Spleen (tissue), 11 donors: ENCODE measurements around the gene MBD5. TPM values are rescaled to one million over a fixed set of nuclear protein-coding genes. Genes with fewer than 3 reads are reported as not detected.

Experiments used
- DNase-seq: peaks from one replicate; pipeline ENCODE4 v3.0.0-alpha.2; 2020
- H3K27ac ChIP-seq, 8 donors: fragments of 200-600 bp; sonication (generic) in 7 of 8; 1 replicate in 4 of 8; 2 replicates in 4 of 8; pipeline versions ENCODE4 v1.5.0 to v1.8.0; 2016 to 2021; ENCODE audit warnings: inconsistent platforms in 4 of 8, mild to moderate bottlenecking in 4 of 8, moderate library complexity in 1 of 8
- H3K27me3 ChIP-seq, 7 donors: fragments of 200-600 bp; sonication (generic) in 6 of 7; replicated peaks in 1 of 7; 1 replicate in 4 of 7; 2 replicates in 3 of 7; pipeline versions ENCODE4 v1.5.0 to v1.8.0; 2016 to 2021; ENCODE audit warnings: inconsistent platforms in 3 of 7, mild to moderate bottlenecking in 1 of 7
- H3K36me3 ChIP-seq, 6 donors: fragments of 200-600 bp; sonication (generic) in 5 of 6; 1 replicate in 4 of 6; 2 replicates in 2 of 6; pipeline versions ENCODE4 v1.5.0 to v1.8.0; 2016 to 2021; ENCODE audit warnings: inconsistent platforms in 2 of 6
- H3K4me1 ChIP-seq, 6 donors: fragments of 200-600 bp; sonication (generic) in 5 of 6; 1 replicate in 3 of 6; 2 replicates in 3 of 6; pipeline versions ENCODE4 v1.5.0 to v1.8.0; 2016 to 2021; ENCODE audit warnings: inconsistent platforms in 3 of 6
- H3K4me3 ChIP-seq, 8 donors: fragments of 200-600 bp; sonication (generic) in 7 of 8; 1 replicate in 4 of 8; 2 replicates in 4 of 8; pipeline versions ENCODE4 v1.5.0 to v1.8.0; 2016 to 2021; ENCODE audit warnings: inconsistent platforms in 4 of 8, mild to moderate bottlenecking in 4 of 8, moderate library complexity in 2 of 8
- H3K9me3 ChIP-seq, 8 donors: fragments of 200-600 bp; sonication (generic) in 7 of 8; 1 replicate in 4 of 8; 2 replicates in 4 of 8; pipeline versions ENCODE4 v1.5.0 to v1.8.0; 2016 to 2021; ENCODE audit warnings: inconsistent platforms in 4 of 8
- POLR2A ChIP-seq, 3 donors: fragments of 450-650 bp; IDR thresholded peaks; one replicate each; pipeline ENCODE4 v1.5.1; 2017; ENCODE audit warnings: antibody characterized with exemption in 3 of 3, mild to moderate bottlenecking in 1 of 3
- POLR2AphosphoS5 ChIP-seq, 3 donors: sonication (generic); formaldehyde crosslinking; IDR thresholded peaks; one replicate each; pipeline ENCODE4 v1.5.1; 2017; ENCODE audit warnings: antibody characterized with exemption in 3 of 3
- WGBS, 5 donors: extraction: QIAGEN DNeasy Blood & Tissue Kit in 3 of 5; methylation state at CpG; one replicate each; pipeline versions ENCODE4 v1.1.5 to v1.1.7; 2013 to 2018; 5-methylcytosine and 5-hydroxymethylcytosine counted together
- intact Hi-C: fragments of 100-400 bp; cut with DNase I; formaldehyde crosslinking; loops from one replicate; pipeline ENCODE4 v1.15.0; 2023; ENCODE audit warnings: low total_unique reads
- polyA plus RNA-seq, 3 donors: library from polyadenylated mRNA; stranded (reverse); fragments of 200-250 nt; gene quantifications; one replicate each; pipeline ENCODE4 v1.2.1, GENCODE V29; 2013
- total RNA-seq, 7 donors: library from RNA; depleted of rRNA in 3 of 7; stranded (reverse); fragments of >200 nt in 3 of 7; fragmentation: NEBNext Ultra II Directional in 4 of 7; extraction: Animal tissue kit (Norgen Biotek cat#: 25700) in 4 of 7; gene quantifications; one replicate each; pipeline versions ENCODE4 v1.1.0 to v1.2.1, GENCODE V29; 2016 to 2021
- TF ChIP-seq, protein P1 (sequence below), 11 experiments: fragments of 200-600 bp in 7 of 11; fragments of 450-650 bp in 4 of 11; sonication (generic) in 4 of 11; IDR thresholded peaks in 8 of 11; conservative IDR thresholded peaks in 3 of 11; 1 replicate in 7 of 11; 2 replicates in 4 of 11; pipeline versions ENCODE4 v1.4.0 to v1.8.0; 2016 to 2021; ENCODE audit warnings: antibody characterized with exemption in 11 of 11, inconsistent platforms in 4 of 11, mild to moderate bottlenecking in 1 of 11
- donor health status: healthy with polysubstance abuse.
- donor health status: DM: no; HTN: no; CAD: no; lungs with moderate emphysema.
- donor health status: DM: no; HTN: no; CAD: no.
- donor health status: Bipolar disorder and iron deficiency.
- donor health status: healthy.
- donor health status: DM: no; HTN: no; CAD: no.
- donor health status: DM: yes; HTN: yes; CAD: no.

MBD5 gene
- total and polyA plus RNA-seq, 10 donors = 5.7 to 84.5 (median 60.0) TPM

DNA sequence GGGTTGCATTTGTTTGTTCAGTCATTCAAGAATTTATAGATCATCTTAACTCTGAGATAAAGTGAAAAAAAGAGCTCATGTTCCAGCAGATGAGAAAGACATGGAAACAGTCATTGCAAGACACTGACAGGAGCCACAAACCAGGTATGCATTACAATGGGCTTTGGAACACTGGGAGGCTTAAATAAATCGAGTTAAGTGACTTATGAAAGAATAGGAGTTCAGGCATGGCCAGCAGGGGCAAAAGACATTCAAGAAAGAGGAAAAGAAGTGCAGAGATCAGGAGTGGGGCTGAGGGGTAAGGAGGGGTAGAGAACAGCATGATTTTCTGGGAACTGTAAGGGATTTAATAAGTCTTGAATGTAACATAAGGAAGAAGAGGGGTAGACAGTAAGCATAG lies 502.4 kb downstream of the MBD5 start:
- no peak for DNase-seq
- H3K36me3 ChIP-seq = peaks cover 0 to 10% (median 0%) of the 10 kb centered on the region in 6 donors
- no peak for TF ChIP-seq POLR2A (IDR thresholded peaks at IDR 0.05)
- TF ChIP-seq, protein P1, sequence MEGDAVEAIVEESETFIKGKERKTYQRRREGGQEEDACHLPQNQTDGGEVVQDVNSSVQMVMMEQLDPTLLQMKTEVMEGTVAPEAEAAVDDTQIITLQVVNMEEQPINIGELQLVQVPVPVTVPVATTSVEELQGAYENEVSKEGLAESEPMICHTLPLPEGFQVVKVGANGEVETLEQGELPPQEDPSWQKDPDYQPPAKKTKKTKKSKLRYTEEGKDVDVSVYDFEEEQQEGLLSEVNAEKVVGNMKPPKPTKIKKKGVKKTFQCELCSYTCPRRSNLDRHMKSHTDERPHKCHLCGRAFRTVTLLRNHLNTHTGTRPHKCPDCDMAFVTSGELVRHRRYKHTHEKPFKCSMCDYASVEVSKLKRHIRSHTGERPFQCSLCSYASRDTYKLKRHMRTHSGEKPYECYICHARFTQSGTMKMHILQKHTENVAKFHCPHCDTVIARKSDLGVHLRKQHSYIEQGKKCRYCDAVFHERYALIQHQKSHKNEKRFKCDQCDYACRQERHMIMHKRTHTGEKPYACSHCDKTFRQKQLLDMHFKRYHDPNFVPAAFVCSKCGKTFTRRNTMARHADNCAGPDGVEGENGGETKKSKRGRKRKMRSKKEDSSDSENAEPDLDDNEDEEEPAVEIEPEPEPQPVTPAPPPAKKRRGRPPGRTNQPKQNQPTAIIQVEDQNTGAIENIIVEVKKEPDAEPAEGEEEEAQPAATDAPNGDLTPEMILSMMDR (IDR thresholded peaks at IDR 0.05 in 8 of 11, conservative IDR thresholded peaks at IDR 0.05 in 3 of 11) = no peak
- TF ChIP-seq POLR2AphosphoS5 (IDR thresholded peaks at IDR 0.05) = no peak
- H3K9me3 ChIP-seq = no peaks in the 10 kb centered on the region
- H3K4me1 ChIP-seq = peaks cover 0 to 25% (median 2%) of the 10 kb centered on the region in 6 donors
- peak overlapping the region in 2 of 8 donors; percentile 57 for H3K27ac ChIP-seq
- intact Hi-C loops = no loop called here
- WGBS, 5 donors = 64 to 84% (median 75%) methylated on average over 1 of the region's 1 CpG
- H3K4me3 ChIP-seq = no peak overlapping the region
- H3K27me3 ChIP-seq = no peaks in the 10 kb centered on the region

GRCh38 chr2:148524519-148524919 lies 503.6 kb downstream of the MBD5 start:
- WGBS, 5 donors = 17 to 37% (median 21%) methylated on average over 1 of the region's 1 CpG
- Histone ChIP-seq H3K9me3 (no peaks in the 10 kb centered on the region), H3K4me1 (peaks cover 0 to 25% (median 2%) of the 10 kb centered on the region in 6 donors), H3K27me3 (no peaks in the 10 kb centered on the region), H3K4me3 (no peak overlapping the region), H3K36me3 (no peaks in the 10 kb centered on the region), H3K27ac (peak overlapping the region in 3 of 8 donors; percentile 18 to 59 (median 57))
- intact Hi-C loops = no loop called here
- TF ChIP-seq POLR2AphosphoS5 (IDR thresholded peaks at IDR 0.05) (peak in 1 of 3 donors; percentile 34), POLR2A (IDR thresholded peaks at IDR 0.05) (no peak)
- TF ChIP-seq, protein P1 (IDR thresholded peaks at IDR 0.05 in 8 of 11, conservative IDR thresholded peaks at IDR 0.05 in 3 of 11) = no peak
- DNase-seq = no peak

DNA sequence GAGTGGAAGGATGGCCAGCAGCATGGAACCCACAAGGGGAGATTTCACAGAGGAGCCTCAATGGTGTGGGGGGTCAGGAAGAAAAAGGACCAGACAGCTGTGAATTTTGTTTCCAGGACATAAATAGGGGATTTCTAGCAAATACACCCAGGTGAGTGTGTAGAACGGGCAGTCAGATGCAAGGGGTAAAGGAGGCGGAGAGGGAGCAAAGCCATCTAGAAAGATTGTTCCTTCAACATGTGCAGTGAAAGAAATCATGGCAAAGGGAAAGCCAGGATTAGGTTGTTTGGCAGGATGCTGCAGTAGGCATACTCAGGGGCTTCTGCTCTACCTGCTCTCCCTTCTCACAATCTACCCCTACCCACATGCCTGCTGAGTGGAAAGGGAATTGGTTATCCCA lies 504.2 kb downstream of the MBD5 start:
- 86 to 98% (median 95%) methylated on average over 2 of the region's 2 CpGs for WGBS, 5 donors
- no peak for DNase-seq
- no peak for TF ChIP-seq POLR2AphosphoS5 (IDR thresholded peaks at IDR 0.05)
- TF ChIP-seq, protein P1 (IDR thresholded peaks at IDR 0.05 in 8 of 11, conservative IDR thresholded peaks at IDR 0.05 in 3 of 11) = no peak
- no peak for TF ChIP-seq POLR2A (IDR thresholded peaks at IDR 0.05)
- Histone ChIP-seq H3K27ac (peak overlapping the region in 4 of 8 donors; percentile 5 to 59 (median 38)), H3K9me3 (no peaks in the 10 kb centered on the region), H3K4me1 (peaks cover 0 to 25% (median 2%) of the 10 kb centered on the region in 6 donors), H3K27me3 (no peaks in the 10 kb centered on the region), H3K4me3 (no peak overlapping the region), H3K36me3 (no peaks in the 10 kb centered on the region)
- intact Hi-C loops = no loop called here

DNA sequence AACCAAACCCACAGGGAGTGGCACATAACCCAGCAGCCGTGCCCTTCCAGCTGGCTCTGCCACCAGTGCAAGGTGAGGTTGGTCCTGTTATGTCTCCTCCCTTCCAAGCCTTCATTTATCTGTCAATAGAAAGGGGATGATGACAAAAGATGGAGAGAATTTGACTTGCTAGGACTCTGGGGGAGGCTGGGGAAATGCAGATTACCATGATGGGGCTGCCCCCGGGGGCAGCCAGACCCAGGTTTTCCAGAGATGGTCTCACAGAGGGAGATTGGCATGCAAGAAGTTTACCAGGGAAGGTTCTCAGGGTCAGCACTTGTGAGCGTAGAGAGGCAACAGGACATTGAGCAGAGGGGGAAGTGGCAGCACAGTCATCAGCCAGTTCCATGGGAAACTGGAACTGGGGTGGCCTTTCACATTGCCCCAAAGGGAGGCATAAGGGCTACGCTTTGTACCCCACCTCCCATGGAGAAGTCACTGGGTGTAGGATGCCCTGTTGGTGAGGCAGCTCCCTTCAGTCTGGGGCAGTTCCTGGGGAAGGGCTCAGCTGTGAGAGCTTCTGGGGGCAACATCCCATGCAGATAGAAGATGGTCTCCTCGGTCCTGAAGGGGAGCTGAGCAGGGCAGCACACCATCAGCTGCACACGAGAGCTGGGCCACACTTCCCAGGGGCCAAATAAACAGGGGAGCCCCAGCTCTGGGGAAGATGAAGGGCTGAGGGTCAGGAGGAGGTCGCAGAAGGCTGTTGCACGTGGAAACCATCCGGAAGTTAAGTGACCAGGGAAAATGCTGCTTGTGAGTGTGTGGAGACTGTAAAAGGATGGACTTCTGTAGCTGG lies 505.8 kb downstream of the MBD5 start:
- Histone ChIP-seq H3K4me3 (no peak overlapping the region), H3K4me1 (peaks cover 0 to 25% (median 2%) of the 10 kb centered on the region in 6 donors), H3K36me3 (no peaks in the 10 kb centered on the region), H3K9me3 (no peaks in the 10 kb centered on the region), H3K27ac (peak overlapping the region in 3 of 8 donors; percentile 18 to 70 (median 51)), H3K27me3 (no peaks in the 10 kb centered on the region)
- 67 to 78% (median 71%) methylated on average over 9 of the region's 9 CpGs for WGBS, 5 donors
- TF ChIP-seq, protein P1 (IDR thresholded peaks at IDR 0.05 in 8 of 11, conservative IDR thresholded peaks at IDR 0.05 in 3 of 11) = no peak
- TF ChIP-seq POLR2AphosphoS5 (IDR thresholded peaks at IDR 0.05) (no peak), POLR2A (IDR thresholded peaks at IDR 0.05) (no peak)
- intact Hi-C loops = no loop called here
- DNase-seq = no peak
